Cerebellar cortex (tissue), 1 donor: ENCODE data around the gene NECAB2.

Source experiments
- DNase-seq: peaks from one replicate; pipeline ENCODE4 v3.0.0-alpha.2; 2015; ENCODE audit warnings: low spot score

Gene NECAB2

GRCh38 chr16:83992624-83993023, 24.6 kb downstream of the NECAB2 start:
- DNase-seq = no peak

GRCh38 chr16:83994087-83994486, 26.0 kb downstream of the NECAB2 start:
- DNase-seq = no peak

- DNase-seq = no peak
Measured at GRCh38 chr16:83994703-83995102, 26.7 kb downstream of the NECAB2 start.

DNA sequence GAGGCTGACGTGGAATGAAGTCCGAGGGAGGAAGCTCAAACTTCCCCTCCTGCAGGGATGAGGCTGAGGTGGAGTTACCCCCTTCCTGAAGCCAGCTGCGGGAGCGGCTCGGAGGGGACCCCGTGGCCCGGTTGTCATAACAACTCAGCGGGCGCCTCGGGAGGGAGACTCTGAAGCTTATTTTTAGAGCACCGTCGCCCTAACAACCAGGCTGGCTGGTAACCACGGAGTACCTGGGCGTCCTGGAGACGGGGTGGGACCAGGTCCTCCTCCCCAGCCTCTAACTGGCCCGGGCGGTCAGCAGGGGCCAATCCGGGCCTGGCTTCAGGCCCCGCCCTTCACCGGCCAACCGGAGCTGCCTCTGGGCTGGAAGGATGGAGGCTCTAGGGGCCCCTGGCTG, 27.7 kb downstream of the NECAB2 start:
- peak; percentile 95 for DNase-seq

DNA sequence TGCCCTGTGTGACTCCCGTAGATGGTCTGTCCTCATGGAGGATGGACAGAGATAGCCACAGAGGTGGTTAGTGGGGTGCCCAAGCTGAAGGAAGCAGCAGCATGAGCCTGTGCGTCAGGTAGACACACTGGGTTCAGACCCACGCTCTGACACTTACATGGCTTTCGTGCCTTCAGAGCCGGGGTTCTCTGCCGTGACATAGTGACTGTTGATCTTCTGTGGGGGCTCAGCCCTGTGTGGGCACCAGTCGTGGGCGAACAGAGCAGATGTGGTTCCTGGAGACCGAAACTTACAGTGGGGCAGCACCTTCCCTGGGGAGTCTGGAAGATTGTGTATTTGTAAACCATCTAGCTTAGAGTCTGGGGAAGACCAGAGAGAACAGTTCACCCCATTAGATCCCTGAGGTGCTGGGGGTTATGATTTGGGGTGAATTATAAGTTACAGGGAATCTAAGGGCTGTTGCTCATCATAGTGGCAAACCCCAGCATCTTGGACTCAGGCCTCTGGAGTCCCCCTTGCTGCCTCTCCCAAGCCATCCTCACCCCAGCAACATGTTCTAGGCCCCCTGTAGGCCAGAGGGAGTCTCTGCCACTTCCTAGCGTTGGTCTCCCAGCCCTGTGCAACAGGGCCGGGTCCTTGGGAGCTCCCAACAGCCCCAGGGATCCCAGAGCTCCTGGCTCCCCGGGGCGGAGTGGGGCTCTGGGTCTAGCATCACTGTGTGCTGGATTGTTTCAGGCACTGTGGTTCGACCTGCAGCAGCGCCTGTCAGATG, 28.6 kb downstream of the NECAB2 start:
- no peak for DNase-seq

DNA sequence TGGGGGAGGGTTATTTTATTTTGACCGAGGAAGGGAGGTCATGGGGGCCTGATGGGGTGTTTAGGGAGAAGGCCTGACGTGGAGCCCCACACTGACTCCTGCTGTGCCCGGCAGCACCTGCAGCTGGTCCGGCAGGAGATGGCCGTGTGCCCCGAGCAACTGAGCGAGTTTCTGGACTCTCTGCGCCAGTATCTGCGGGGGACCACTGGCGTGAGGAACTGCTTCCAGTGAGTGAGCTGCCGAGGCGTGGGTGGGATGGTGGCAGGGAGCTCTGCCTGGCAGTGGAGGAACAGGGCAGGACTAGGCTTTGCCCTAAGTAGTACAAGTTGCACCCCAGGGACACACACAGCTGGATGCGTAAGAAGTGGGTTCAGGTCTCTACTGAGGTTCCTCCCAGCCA, 30.0 kb downstream of the NECAB2 start:
- no peak for DNase-seq

DNA sequence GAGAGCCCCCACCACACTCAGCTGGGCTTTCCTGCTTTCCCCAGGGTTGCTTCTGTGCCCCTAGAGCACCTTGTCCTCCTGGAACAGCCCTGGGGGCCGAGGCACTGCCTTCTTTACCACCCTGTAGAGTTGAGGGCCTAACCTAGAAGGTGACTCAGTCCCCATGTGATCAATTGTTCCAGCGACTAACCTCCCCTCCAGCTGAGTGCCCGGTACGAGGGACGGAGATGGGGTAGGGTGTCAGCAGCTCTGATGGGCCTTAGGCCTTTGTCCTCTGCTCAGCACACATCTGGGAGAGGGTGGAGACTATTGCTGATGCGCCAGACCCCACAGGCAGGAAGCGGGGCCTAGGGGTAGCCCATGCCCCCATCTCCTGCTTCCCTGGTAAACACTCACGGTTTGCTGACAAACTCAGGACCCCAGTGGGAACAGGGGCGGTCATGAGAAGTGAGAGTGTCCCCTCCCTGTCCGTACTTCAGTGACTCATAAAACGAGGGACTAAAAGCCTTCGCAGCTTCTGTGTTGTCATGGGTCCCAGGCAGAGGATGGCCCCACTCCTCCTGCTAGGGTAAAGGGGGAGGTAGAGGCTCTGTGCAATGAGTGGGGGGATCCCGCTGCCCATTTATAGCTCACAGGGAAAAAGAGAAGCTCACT, 33.1 kb downstream of the NECAB2 start:
- DNase-seq = no peak

- DNase-seq = no peak
Measured at GRCh38 chr16:84001726-84002125, 33.7 kb downstream of the NECAB2 start.

DNA sequence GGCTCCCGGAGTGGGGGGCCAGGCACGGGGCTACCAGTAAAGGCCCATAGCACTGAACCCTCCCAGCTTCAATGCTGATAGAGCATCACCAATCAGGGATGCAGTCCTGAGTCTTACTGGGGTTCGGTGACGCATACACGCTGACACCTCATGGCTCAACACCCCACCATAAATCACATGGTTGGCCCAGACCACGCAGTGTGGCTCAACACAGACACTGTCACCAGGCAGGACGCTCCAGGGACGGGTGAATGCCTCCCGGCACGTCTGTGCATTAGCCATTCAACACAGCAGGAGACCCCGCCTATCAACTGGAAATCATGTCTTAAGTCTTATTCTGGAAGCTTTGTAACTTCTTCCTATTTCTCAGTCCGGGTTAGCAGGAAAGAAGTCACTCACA, 35.0 kb downstream of the NECAB2 start:
- no peak for DNase-seq

DNA sequence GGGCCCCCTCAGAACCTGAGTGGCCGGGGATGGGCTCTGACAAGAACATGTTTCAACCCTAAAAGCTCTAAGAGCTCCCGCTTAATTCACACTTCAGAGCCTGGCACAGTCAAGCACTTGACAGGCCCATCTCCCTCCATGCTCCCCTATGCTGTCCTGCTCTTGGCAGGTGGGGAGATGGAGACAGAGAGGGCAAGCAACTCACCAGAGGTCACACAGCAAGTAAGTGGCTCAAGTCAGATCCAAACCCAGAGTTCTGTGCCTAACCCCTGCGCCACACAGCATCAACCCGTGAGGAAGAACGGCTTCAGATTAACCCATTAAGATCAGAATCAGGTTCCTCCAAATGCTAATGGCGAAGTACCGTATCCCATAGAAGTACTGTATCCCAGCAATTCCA, 36.4 kb downstream of the NECAB2 start:
- no peak for DNase-seq

- DNase-seq = no peak
Measured at GRCh38 chr16:84005391-84005790, 37.3 kb downstream of the NECAB2 start.

- DNase-seq = no peak
Measured at GRCh38 chr16:84007520-84007919, 39.5 kb downstream of the NECAB2 start.

GRCh38 chr16:84007965-84008364, 39.9 kb downstream of the NECAB2 start:
- no peak for DNase-seq

- no peak for DNase-seq
Measured at GRCh38 chr16:84009282-84009681, 41.2 kb downstream of the NECAB2 start.

DNA sequence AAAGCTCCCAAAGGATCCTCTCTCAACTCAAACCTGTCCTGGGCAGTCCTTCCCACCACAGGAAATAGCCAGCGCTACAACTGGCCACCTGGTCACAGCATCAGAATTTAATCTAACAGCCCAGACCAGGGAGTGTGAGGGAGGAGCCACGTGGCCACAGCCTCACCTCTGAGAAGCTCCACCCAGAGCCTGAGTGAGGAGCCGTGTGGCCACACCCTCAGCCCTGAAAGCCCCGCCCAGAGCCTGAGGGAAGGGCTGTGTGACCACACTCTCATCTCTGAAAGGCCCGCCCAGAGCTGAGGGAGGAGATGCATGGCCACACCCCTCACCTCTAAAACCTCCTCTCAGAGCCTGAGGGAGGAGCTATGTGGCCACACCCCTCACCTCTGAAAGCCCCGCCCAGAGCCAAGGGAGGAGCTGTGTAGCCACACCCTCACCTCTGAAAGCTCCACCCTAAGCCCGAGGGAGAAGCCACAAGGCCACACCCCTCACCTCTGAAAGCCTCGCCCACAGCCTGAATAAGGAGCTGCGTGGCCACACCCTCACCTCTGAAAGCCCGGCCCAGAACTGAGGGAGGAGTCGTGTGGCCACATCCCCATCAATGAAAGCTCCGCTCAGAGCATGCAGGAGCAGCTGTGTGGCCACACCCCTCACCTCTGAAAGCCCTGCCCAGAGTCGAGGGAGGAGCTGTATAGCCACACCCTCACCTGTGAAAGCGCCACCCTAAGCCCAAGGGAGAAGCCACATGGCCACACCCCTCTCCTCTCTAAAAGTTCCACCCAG, 45.9 kb downstream of the NECAB2 start:
- peak; percentile 65 for DNase-seq

- DNase-seq = no peak
Measured at GRCh38 chr16:84014570-84015327, 46.7 kb downstream of the NECAB2 start.

DNA sequence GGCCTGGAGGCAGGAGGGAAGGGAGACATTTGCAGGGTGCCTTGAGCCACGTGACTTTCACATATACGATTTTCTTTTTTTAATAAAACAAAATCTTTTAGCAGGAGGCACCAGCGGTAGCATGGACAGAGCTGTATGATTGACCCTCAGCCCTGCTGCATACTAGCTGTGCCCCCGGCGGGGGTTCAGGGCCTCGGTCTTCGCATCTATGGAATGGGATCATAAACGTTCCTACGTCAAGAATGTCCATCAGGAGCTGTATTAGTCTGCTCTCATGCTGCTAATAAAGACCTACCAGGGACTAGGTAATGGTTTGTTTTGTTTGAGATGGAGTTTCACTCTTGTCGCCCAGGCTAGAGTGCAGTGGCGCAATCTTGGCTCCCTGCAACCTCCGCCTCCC, 47.4 kb downstream of the NECAB2 start:
- DNase-seq = no peak

GRCh38 chr16:84016477-84016876, 48.4 kb downstream of the NECAB2 start:
- no peak for DNase-seq

GRCh38 chr16:84018710-84019109, 50.7 kb downstream of the NECAB2 start:
- no peak for DNase-seq

DNA sequence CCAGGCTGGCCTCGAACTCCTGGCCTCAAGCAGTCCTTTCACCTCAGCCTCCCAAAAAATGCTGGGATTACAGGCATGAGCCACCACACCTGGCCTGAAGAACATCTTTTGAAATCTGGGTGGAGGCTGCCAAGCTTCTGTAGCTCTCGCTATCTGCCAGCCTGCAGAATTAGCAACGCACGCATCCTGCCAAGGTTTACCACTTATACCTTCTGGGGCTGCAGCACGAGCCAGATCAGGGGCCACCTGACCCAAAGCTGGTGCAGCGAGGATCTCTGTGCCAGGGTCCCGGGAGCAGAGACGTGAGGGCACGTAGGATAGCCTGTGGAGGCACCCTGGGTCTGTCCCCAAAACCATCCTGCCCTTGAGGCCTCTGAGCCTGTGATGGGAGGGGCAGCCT, 52.3 kb downstream of the NECAB2 start:
- DNase-seq = peak; percentile 86

DNA sequence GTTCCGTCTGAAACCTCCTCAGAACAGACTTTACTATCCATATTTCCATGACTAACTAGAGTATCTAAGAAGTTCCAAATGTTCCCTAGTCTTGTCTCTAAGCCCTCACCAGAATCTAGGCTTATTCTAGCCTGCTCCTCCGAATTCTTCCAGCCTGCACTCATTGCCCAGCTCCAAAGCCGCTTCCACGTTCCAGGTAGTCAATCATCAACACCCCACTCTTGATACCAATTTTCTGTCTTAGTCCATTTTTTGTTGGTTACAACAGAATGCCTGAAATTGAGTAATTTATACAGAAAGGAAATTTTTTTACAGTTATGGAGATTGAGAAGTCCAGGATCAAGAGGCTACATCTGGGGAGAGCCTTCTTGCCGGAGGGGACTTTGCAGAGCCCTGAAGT, 53.4 kb downstream of the NECAB2 start:
- no peak for DNase-seq

GRCh38 chr16:84022644-84023043, 54.6 kb downstream of the NECAB2 start:
- peak; percentile 86 for DNase-seq
